Fibroblast of skin of abdomen (primary cell): Measurements from ENCODE around the gene ATP2B3.

Experiments used
- DNase-seq: peaks from one replicate; pipeline ENCODE4 v3.0.0-alpha.2; 2013

ATP2B3 gene

DNA sequence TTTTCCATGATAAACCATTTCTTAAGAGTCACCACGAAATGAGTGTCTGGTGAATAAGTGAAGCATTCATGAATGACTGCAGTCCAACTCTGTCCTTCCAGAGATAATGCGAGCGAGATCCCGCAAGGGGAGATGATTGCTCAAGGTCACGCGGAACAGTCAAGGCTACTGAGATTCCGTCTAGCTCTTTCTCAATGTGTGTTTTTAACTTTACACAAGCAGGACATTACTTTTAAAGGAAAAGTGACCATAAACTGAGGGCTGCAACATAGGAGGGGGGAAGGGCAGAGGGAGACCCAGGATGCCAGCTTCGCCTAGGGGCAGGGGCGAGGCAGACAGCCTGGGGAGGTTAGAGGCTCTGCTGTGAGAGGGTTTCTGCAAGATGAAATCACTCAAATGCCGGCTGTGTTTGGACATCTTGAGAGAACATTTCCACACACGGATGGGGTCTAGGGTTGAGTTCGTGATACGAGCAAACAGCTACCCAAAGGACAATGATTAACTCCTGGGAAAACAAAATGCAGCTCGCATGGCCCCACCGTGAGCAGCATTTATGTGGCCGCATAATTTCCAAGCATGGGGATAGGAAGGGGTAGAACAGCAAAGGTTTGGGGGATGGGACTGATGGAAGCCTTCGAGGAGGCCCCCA is 105.3 kb downstream of the ATP2B3 start:
- no peak for DNase-seq

DNA sequence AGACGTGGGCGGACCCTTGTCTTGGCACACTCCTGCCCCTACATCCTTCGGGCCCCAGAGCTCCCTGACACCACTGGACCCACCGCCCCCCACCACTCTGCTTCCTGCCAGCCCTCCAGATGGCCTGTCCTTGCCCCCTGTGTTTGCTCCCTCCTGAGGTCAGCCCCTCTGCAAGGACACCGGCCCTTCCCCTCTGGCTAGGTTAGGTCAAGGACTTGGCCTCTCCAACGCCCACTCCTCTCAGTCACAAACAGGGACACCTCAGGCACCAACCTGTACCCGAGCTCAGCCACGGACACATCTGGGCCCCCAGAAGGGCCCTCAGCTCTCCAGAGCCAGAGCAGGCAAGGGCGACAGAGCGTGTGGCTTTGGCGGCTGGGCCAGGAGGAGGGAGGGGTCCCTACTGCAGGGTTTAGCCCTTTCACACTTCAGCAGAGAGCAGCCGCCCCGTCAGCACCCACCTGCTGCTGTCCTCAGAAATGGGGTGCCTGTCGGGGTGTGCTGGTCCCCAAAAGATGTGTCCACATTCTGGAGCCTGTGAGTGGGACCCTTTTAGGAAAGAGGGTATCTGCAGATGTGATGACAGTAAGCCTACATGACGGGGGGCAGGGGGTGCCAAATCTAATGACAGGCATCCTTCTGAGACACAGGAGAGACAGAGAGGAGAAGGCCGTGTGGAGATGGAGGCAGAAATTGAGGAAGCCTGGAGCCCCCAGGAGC is 106.0 kb downstream of the ATP2B3 start:
- DNase-seq, result no peak

DNA sequence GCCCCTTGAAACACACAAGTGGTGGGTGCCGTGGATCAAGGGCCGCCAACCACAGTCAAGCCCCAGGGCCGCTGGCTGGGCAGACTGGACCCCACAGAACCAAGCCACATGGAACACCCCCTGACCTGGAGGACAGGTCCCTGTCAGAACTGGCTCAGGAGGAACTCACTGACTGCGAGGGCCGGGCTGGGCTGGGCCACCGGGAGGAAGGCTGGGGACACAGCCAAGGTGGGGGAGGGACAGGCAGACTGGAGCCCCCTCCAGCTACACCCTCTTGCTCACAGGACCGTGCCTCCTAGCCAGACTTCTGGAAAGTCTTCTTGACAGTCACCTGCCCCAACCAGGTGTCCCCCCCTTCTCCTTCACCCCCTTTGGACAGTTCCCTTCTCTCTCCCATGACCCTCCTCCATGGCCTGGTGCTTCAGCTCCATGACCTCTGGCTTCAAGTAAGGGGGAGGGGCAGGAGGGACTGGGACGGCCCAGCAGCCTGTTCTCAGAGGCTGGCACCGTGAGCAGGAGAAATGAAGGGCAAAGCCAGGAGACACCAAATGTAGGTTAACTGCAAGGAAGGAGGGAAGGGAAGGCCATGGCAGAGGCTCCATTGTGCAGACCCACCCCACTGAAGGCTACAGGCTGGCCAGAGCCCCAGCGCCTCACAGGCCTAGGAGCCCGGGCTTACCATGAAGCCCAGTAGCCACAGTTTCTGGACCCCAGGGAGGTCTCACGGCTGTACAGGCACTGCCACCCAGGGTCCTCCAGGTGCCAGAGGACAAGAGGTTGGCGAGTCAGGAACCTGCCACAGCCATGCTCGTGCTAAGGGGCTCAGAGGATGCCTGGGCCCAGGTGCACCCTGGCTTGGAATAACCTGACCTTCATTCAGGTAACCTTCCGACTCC is 107.0 kb downstream of the ATP2B3 start:
- DNase-seq, result no peak

DNA sequence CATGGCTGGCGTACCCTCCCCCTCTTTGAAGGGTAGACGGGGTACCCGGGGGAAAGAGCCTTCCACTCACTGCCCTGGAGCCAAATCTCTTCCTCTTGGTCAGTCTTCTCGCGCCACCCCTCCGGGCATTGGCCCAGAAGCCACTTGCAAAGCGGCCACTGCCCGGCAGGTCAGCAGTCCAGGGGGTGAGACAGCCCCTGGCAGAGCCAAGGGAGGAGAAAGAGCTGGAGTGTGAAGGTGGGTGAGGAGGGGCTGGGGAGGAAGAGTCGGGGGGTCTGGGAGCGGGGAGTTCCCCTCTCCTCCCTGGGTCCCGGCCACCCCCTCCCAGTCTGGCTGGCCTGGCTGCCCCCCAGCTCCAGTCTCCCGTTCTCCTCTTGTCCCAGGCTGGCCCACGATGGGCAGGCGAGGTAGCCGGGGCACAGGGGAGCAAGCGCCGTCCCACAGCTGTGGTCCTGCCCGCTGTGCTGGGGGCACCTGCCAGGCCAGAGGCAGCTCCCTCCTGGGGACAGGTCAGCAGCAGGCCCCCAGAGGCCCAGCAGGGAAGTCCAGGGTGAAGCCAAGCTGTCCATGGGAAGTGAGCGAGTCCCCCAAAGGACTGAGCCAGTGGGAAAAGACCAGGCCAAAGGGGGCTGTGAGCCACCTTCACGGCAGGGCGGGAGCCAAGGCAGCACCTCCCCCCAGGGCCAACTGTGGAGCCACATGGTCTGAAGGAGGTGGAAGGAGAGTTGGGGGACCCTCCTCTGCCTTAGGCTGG is 108.0 kb downstream of the ATP2B3 start:
- DNase-seq, result no peak

DNA sequence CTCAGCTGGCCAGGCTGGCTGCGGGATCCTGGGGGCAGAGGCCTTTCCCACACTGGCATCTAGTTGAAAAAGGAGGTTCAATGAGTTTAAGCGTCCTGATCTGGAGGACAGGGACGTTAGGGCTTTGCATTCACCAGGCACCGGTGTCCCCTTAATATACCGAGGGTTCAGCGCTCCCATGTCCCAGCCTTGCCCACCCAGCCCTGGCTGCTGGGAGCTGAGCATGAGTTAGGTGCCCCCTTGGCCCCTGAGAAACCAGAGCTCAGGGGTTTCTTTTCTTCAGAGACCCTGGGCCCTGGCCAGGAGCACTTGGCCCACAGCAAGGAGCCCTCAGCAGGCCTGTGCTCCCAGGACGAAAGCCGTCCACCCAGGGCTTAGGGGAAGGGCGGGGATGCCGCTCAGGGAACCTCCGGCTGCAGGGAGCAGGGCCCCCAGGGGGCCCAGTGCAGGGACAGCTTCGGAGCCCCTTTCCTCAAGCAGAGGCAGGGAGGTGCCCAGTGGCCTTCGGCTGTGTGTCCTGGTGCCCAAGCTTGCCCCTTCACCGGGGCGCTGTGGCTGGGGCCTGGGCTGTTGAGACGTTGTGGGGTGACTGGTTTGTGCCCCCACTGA is 108.7 kb downstream of the ATP2B3 start:
- DNase-seq, result no peak

DNA sequence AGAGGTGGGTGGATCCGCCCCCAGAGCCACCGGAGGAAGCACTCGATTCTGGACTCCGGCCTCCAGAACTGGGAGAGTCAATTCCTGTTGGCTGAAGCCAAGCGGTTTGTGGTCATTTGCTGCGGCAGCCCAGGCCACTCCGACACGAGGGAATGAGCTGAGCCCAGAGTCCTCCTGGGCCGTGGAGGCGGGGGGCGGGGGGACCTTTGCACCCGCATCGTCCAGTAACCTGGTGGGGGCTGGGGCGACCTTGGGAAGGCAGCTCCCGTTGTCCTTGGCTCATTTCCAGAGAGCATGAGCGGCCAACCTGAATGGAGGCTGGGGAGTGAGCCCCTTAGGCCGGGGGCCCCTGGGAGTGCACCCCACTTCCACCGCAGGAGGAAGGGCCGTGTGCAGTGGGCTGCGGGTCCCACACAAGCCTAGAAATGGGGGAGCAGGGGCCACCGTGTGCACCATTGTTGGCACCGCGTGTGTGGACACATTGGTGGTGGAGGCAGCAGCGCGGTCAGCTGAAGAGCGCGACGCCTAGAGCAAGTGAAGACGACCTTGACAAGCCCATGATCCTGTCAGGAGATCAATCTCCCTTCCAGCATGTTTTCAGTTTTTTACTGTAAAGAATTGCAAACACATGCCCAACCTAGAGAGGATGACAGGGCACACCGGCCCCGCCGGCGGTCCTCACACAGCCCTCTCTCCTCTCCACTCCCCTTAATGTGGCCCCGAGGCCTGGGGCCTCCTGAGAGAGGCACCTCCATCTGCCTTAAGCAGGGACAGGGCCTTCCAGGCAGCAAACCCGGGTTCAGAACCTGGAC is 109.6 kb downstream of the ATP2B3 start:
- DNase-seq, result no peak

DNA sequence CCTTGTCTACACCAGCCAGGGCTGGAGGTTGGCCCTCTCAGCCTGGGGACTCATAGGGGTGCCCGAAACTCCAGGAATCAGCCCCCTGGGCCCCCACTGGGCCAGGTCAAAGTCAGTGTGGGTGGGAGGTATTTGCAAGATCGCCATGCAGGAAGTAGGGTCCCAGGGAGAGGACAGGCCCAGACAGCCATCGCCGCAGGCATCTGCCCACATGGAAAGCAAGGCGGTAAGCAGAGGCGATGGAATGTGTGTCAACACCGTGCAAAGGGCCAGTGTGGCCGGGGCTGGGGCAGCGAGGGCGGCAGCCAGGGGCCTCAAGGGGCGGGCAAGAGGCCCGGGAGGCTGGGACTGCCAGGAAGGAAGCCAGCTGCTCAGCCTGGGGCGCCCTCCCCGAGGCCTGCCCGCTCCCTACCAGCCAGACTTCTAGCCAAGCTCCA is 110.3 kb downstream of the ATP2B3 start:
- no peak for DNase-seq

DNA sequence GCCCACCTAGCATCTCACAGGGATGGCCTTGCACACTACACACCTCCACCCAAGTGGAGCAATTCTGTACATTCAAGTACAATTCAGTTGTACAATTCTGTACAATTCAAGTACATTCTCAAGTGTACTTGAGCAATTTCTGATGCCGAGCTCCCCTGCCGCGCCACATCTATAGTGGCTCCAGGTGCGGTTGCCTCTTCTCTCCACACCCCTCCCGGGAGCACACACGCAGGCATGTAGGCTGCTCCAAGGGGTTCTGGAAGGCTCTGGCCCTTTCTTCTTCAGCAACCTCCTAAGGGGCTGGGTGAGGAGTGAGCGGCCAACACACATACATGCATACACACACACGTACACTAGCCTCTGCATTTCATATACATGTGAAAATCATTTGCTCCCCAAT is 110.7 kb downstream of the ATP2B3 start:
- no peak for DNase-seq

DNA sequence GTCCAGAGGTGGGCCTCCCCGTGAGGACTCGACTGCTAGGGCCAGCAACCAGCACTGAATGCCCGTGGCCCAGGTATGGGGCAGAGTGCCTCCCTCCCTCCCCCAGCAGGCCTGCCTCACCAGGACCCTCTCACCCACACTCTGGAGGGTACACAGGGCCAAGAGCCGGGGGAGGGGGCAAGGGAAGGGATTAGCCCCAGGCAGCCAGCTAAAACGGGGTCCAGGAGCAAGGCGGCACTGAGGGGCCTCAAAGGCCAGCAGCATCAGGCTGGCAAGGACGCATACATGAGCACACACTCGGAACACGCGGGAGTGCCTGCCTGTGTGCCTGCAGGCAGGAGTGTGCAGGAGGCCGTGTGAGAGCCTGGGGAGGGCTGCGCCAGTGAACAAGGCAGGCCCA is 111.2 kb downstream of the ATP2B3 start:
- no peak for DNase-seq

DNA sequence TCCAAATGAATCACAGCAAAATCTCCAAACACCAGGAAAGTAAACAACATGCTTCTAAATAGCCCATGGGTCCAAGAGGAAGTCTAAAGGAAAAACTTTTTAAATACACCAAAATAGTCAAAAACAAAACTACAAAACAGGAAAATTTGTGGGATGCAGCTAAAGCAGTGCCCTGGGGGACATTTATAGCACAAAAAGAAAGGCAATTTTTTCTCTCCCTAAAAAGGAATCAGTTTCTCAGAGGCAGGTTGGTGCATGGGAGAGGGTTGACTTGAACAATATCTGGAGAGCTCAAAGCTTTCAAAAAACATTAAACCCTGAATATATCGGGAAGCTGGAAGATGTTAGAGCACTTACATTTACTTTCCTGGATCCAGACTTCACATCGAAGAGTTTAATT is 113.9 kb downstream of the ATP2B3 start:
- no peak for DNase-seq

DNA sequence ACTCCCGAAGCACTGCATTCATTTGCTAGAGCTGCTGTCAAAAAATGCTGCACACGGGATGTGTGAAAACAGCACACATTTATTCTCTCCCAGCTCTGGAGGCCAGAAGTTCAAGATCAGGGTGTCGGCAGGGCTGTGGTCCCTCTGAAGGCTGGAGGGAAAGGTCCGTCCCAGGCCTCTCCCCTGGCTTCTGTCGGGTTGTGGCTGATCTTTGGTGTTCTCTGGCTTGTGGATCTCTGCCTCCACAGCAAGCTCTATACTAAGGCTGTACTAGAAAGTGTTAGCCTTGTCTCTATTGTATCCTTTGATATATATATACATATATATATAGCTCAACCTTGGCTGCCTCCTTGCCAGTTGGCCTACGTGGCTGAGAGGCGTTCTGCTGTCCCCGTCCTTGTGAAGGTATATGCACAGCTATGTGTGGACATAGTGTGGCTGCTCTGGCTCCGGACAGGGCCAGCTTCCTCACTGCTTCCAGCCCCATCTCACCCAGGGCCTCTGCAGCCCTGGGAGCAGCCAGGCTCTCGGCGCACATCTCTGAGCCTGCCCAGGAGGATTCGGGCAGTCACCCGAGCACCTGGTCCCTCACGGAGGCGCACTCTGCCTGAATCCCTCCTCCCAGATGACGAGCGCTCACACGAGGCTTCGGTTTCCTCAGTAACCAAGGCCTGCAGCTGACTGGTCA is 114.6 kb downstream of the ATP2B3 start:
- no peak for DNase-seq
